ENCODE measurements around the gene SLC6A16. TPM values are rescaled to one million over a fixed set of nuclear protein-coding genes. Genes with fewer than 3 reads are reported as not detected.
A peak's percentile ranks its signal among the peaks of the same experiment; 100 is the strongest.
"Not testable (repeated sequence)": the region's sequence is repeated elsewhere in the genome, so short reads cannot be mapped to it uniquely, and the experiment has no call there.

The SLC6A16 gene
- total RNA-seq, 1 donor from 2014 or later, result 5.0 TPM

- Mint-ChIP-seq H3K27me3 (ENCODE audit: insufficient read depth, low read depth) (peaks cover 10% of the 10 kb centered on the region), H3K36me3 (peaks cover 43% of the 10 kb centered on the region), H3K4me3 (peak overlapping the region; percentile 7), H3K4me1 (peaks cover 9% of the 10 kb centered on the region), H3K27ac (no peak overlapping the region), H3K9me3 (peaks cover 3% of the 10 kb centered on the region)
- Histone ChIP-seq H3K27ac (no peak overlapping the region), H3F3A (ENCODE audit: low read depth) (peaks cover 9% of the 10 kb centered on the region), H3K9me3 (ENCODE audit: low read depth) (no peaks in the 10 kb centered on the region), H3K4me1 (no peaks in the 10 kb centered on the region), H3K4me2 (no peak overlapping the region), H2AFZ (replicated peaks) (no peak overlapping the region), H3K9ac (no peak overlapping the region), H3K27me3 (no peaks in the 10 kb centered on the region), H4K20me1 (ENCODE audit: low read depth) (no peaks in the 10 kb centered on the region), H3K79me2 (ENCODE audit: low read depth) (no peaks in the 10 kb centered on the region), H3K4me3 (no peak overlapping the region), H3K36me3 (no peaks in the 10 kb centered on the region)
- no peak for DNase-seq (ENCODE audit: low spot score)
- no peak for TF ChIP-seq EZH2phosphoT487 (IDR thresholded peaks at IDR 0.05)
- no peak for TF ChIP-seq EZH2 (IDR thresholded peaks at IDR 0.05)
- TF ChIP-seq CTCF (IDR thresholded peaks at IDR 0.05), result no peak
These were observed 3.8 kb upstream of the SLC6A16 start for GRCh38 chr19:49328741-49329140.

- no peaks in the 10 kb centered on the region for H3K9me3 ChIP-seq (ENCODE audit: low read depth)
- peaks cover 9% of the 10 kb centered on the region for H3F3A ChIP-seq (ENCODE audit: low read depth)
- no peaks in the 10 kb centered on the region for H4K20me1 ChIP-seq (ENCODE audit: low read depth)
- peaks cover 6% of the 10 kb centered on the region for H3K27me3 Mint-ChIP-seq (ENCODE audit: insufficient read depth, low read depth)
- no peaks in the 10 kb centered on the region for H3K4me1 ChIP-seq
- peaks cover 4% of the 10 kb centered on the region for H3K4me1 Mint-ChIP-seq
- no peak overlapping the region for H3K9ac ChIP-seq
- no peak overlapping the region for H2AFZ ChIP-seq (replicated peaks)
- no peak overlapping the region for H3K27ac ChIP-seq
- H3K27ac Mint-ChIP-seq, result no peak overlapping the region
- no peak overlapping the region for H3K4me3 ChIP-seq
- no peaks in the 10 kb centered on the region for H3K79me2 ChIP-seq (ENCODE audit: low read depth)
- no peaks in the 10 kb centered on the region for H3K27me3 ChIP-seq
- peaks cover 48% of the 10 kb centered on the region for H3K36me3 Mint-ChIP-seq
- DNase-seq (ENCODE audit: low spot score), result peak; percentile 30
- H3K4me3 Mint-ChIP-seq, result no peak overlapping the region
- H3K4me2 ChIP-seq, result no peak overlapping the region
- peaks cover 8% of the 10 kb centered on the region for H3K9me3 Mint-ChIP-seq
- H3K36me3 ChIP-seq, result no peaks in the 10 kb centered on the region
- TF ChIP-seq CTCF (IDR thresholded peaks at IDR 0.05) (peak; percentile 64), EZH2phosphoT487 (IDR thresholded peaks at IDR 0.05) (no peak)
These were observed 3.0 kb upstream of the SLC6A16 start for GRCh38 chr19:49327878-49328544.

- no peak overlapping the region for H3K4me2 ChIP-seq
- TF ChIP-seq EZH2phosphoT487 (IDR thresholded peaks at IDR 0.05) (no peak), CTCF (IDR thresholded peaks at IDR 0.05) (no peak), EZH2 (IDR thresholded peaks at IDR 0.05) (no peak)
- H3K36me3 Mint-ChIP-seq, result peaks cover 55% of the 10 kb centered on the region
- H3K4me3 ChIP-seq, result no peak overlapping the region
- H3K27ac ChIP-seq, result no peak overlapping the region
- no peak overlapping the region for H3K27ac Mint-ChIP-seq
- peaks cover 8% of the 10 kb centered on the region for H3K36me3 ChIP-seq
- no peaks in the 10 kb centered on the region for H3K4me1 Mint-ChIP-seq
- no peaks in the 10 kb centered on the region for H3K27me3 ChIP-seq
- H3K9ac ChIP-seq, result no peak overlapping the region
- no peak for DNase-seq (ENCODE audit: low spot score)
- H3K9me3 ChIP-seq (ENCODE audit: low read depth), result no peaks in the 10 kb centered on the region
- H3K9me3 Mint-ChIP-seq, result peaks cover 22% of the 10 kb centered on the region
- peaks cover 2% of the 10 kb centered on the region for H3K27me3 Mint-ChIP-seq (ENCODE audit: insufficient read depth, low read depth)
- no peaks in the 10 kb centered on the region for H3K79me2 ChIP-seq (ENCODE audit: low read depth)
- H2AFZ ChIP-seq (replicated peaks), result no peak overlapping the region
- H3K4me1 ChIP-seq, result no peaks in the 10 kb centered on the region
- H4K20me1 ChIP-seq (ENCODE audit: low read depth), result no peaks in the 10 kb centered on the region
- peaks cover 9% of the 10 kb centered on the region for H3F3A ChIP-seq (ENCODE audit: low read depth)
- no peak overlapping the region for H3K4me3 Mint-ChIP-seq
These were observed 1.2 kb upstream of the SLC6A16 start for GRCh38 chr19:49326165-49326704.

GRCh38 chr19:49325756-49326155, 765 bp upstream of the SLC6A16 start:
- H3F3A ChIP-seq (ENCODE audit: low read depth); H3K9me3 ChIP-seq (ENCODE audit: low read depth); H3K4me3 ChIP-seq; H3K4me2 ChIP-seq; H3K27ac ChIP-seq; H2AFZ ChIP-seq (replicated peaks); H3K4me1 ChIP-seq; H3K27me3 ChIP-seq; H3K4me3 Mint-ChIP-seq; H3K79me2 ChIP-seq (ENCODE audit: low read depth); DNase-seq (ENCODE audit: low spot score); H3K27me3 Mint-ChIP-seq (ENCODE audit: insufficient read depth, low read depth); H3K27ac Mint-ChIP-seq; H3K4me1 Mint-ChIP-seq; H4K20me1 ChIP-seq (ENCODE audit: low read depth); H3K9ac ChIP-seq; H3K36me3 ChIP-seq: not testable (repeated sequence)
- H3K9me3 Mint-ChIP-seq, result peaks cover 27% of the 10 kb centered on the region
- H3K36me3 Mint-ChIP-seq, result peaks cover 55% of the 10 kb centered on the region

All from neural progenitor cell (in vitro differentiated cells).